IMR-90 (cell line): ENCODE measurements around the gene VWA5A. TPM values are rescaled to one million over a fixed set of nuclear protein-coding genes. Genes with fewer than 3 reads are reported as not detected.

Source experiments
- ATAC-seq: fragments of 200-7000 bp; cut with Tn5 transposase; 2 replicates; pipeline ENCODE4 v1.9.1; 2020; ENCODE audit warnings: low read depth, mild to moderate bottlenecking, moderate library complexity
- BruUV-seq: library from RNA; stranded (reverse); fragments of 400-500 nt; replicated peaks from 2 replicates; lab custom pipeline; 2021; lab: Mats Ljungman, UMichigan
- CTCF ChIA-PET: fragments of 300-600 bp; formaldehyde crosslinking; extraction: SDS; loops from one replicate; lab custom pipeline; 2021; ENCODE audit warnings: antibody characterized with exemption; lab: Yijun Ruan, JAX
- POLR2A ChIA-PET: fragments of 300-600 bp; sonication (Branson Sonifier 250); formaldehyde crosslinking; loops from one replicate; lab custom pipeline; 2022; ENCODE audit warnings: antibody characterized with exemption; ENCODE audit not compliant: unreplicated experiment; lab: Charles Lee
- DNase-seq: peaks from one replicate; pipeline ENCODE4 v3.0.0; 2013
- H2AFZ ChIP-seq: replicated peaks from 2 replicates; pipeline ENCODE3; 2013; ENCODE audit warnings: low read length, mild to moderate bottlenecking; ENCODE audit not compliant: poor library complexity
- H2AK5ac ChIP-seq: 2 replicates; pipeline ENCODE4 v1.6.1; 2013; ENCODE audit warnings: low read depth, low read length, inconsistent platforms
- H2AK9ac ChIP-seq: replicated peaks from 2 replicates; pipeline ENCODE3; 2013; ENCODE audit warnings: mild to moderate bottlenecking, low read depth, low read length, moderate library complexity; ENCODE audit not compliant: poor library complexity
- H2BK120ac ChIP-seq: 2 replicates; pipeline ENCODE4 v1.6.1; 2013; ENCODE audit warnings: low read depth, low read length, inconsistent platforms
- H2BK15ac ChIP-seq: 3 replicates; pipeline ENCODE4 v1.6.1; 2013; ENCODE audit warnings: low read depth, low read length, inconsistent platforms
- H2BK20ac ChIP-seq: 2 replicates; pipeline ENCODE4 v1.6.1; 2013; ENCODE audit warnings: low read depth, mild to moderate bottlenecking, inconsistent platforms, low read length, moderate library complexity
- H2BK5ac ChIP-seq: 2 replicates; pipeline ENCODE4 v1.6.1; 2013; ENCODE audit warnings: mild to moderate bottlenecking, low read depth, low read length, inconsistent platforms; ENCODE audit not compliant: poor library complexity, severe bottlenecking
- H3K14ac ChIP-seq: replicated peaks from 2 replicates; pipeline ENCODE4 v1.6.1; 2013; ENCODE audit warnings: low read depth, low read length, inconsistent platforms
- H3K18ac ChIP-seq: 2 replicates; pipeline ENCODE4 v1.6.1; 2013; ENCODE audit warnings: low read depth, low read length, control low read depth
- H3K23ac ChIP-seq: 2 replicates; pipeline ENCODE4 v1.6.1; 2013; ENCODE audit warnings: low read depth, low read length, inconsistent platforms
- H3K27ac ChIP-seq: 2 replicates; pipeline ENCODE4 v1.5.1; 2013; ENCODE audit warnings: mild to moderate bottlenecking, control low read depth, low read length; ENCODE audit not compliant: insufficient read depth
- H3K27me3 ChIP-seq: 2 replicates; pipeline ENCODE4 v1.6.1; 2013; ENCODE audit warnings: low read length; ENCODE audit not compliant: control insufficient read depth, insufficient read depth
- H3K36me3 ChIP-seq: 2 replicates; pipeline ENCODE4 v1.6.1; 2013; ENCODE audit warnings: low read length, mixed read lengths; ENCODE audit not compliant: control insufficient read depth, insufficient read depth
- H3K4ac ChIP-seq: 2 replicates; pipeline ENCODE4 v1.6.1; 2013; ENCODE audit warnings: low read depth, low read length, inconsistent platforms
- H3K4me1 ChIP-seq: 2 replicates; pipeline ENCODE4 v1.6.1; 2013; ENCODE audit warnings: low read length, mixed read lengths; ENCODE audit not compliant: control insufficient read depth, insufficient read depth
- H3K4me2 ChIP-seq: 2 replicates; pipeline ENCODE4 v1.6.1; 2013; ENCODE audit warnings: low read depth, mild to moderate bottlenecking, control low read depth, low read length, moderate library complexity
- H3K4me3 ChIP-seq: 2 replicates; pipeline ENCODE4 v1.5.1; 2013; ENCODE audit warnings: low read depth, mild to moderate bottlenecking, control low read depth, low read length, moderate library complexity; ENCODE audit not compliant: insufficient read depth
- H3K56ac ChIP-seq: 2 replicates; pipeline ENCODE4 v1.6.1; 2013; ENCODE audit warnings: low read length, inconsistent platforms; ENCODE audit not compliant: insufficient read depth; ENCODE audit errors: extremely low read depth
- H3K79me1 ChIP-seq, 2 experiments: 2 replicates each; pipeline ENCODE4 v1.6.1; 2013; ENCODE audit warnings: low read length in 2 of 2, inconsistent platforms in 1 of 2, low read depth in 1 of 2
- H3K9ac ChIP-seq: 2 replicates; pipeline ENCODE4 v1.6.1; 2013; ENCODE audit warnings: low read depth, low read length, control low read depth
- H3K9me1 ChIP-seq: 2 replicates; pipeline ENCODE4 v1.6.1; 2013; ENCODE audit warnings: low read length, inconsistent platforms; ENCODE audit not compliant: insufficient read depth
- H3K9me3 ChIP-seq: 2 replicates; pipeline ENCODE4 v1.6.1; 2013; ENCODE audit warnings: low read length; ENCODE audit not compliant: control insufficient read depth, insufficient read depth
- H4K20me1 ChIP-seq: 2 replicates; pipeline ENCODE4 v1.6.1; 2013; ENCODE audit warnings: low read length, inconsistent platforms; ENCODE audit not compliant: insufficient read depth
- H4K5ac ChIP-seq: 2 replicates; pipeline ENCODE4 v1.6.1; 2013; ENCODE audit warnings: mild to moderate bottlenecking, low read depth, low read length, control low read depth
- H4K8ac ChIP-seq, 2 experiments: 2 replicates each; pipeline ENCODE4 v1.6.1; 2013; ENCODE audit warnings: low read depth in 2 of 2, low read length in 2 of 2, control low read depth in 1 of 2, inconsistent platforms in 1 of 2
- H4K91ac ChIP-seq: 2 replicates; pipeline ENCODE4 v1.6.1; 2013; ENCODE audit warnings: low read depth, low read length, inconsistent platforms; ENCODE audit not compliant: insufficient read depth
- MAZ ChIP-seq: IDR thresholded peaks from 2 replicates; pipeline ENCODE4 v1.6.1; 2012; ENCODE audit warnings: low read depth, mild to moderate bottlenecking, low read length, improper control_type of control experiment, moderate library complexity, borderline replicate concordance
- WGBS, 2 experiments: methylation state at CpG; one replicate each; pipeline versions ENCODE4 v1.1.5 to v1.1.7; 2013; ENCODE audit warnings: missing lambda C conversion rate in 2 of 2; ENCODE audit not compliant: insufficient read length in 1 of 2; ENCODE audit errors: extremely low coverage in 2 of 2; 5-methylcytosine and 5-hydroxymethylcytosine counted together
- dilution Hi-C: fragments of 300-500 bp; cut with HindIII; formaldehyde crosslinking; loops from one replicate; pipeline ENCODE4 v1.14.3; 2018; ENCODE audit warnings: low sequenced_read_pairs; ENCODE audit not compliant: unreplicated experiment
- in situ Hi-C: fragments of 300-500 bp; cut with MboI; formaldehyde crosslinking; loops from 3 replicates; pipeline ENCODE4 v1.14.3; 2019; ENCODE audit warnings: low sequenced_read_pairs, inconsistent platforms, mixed read lengths
- intact Hi-C: fragments of 100-400 bp; cut with micrococcal nuclease; formaldehyde crosslinking; loops from 2 replicates; pipeline ENCODE4 v1.10.0; 2022
- polyA plus RNA-seq, 3 experiments: library from polyadenylated mRNA; depleted of rRNA; stranded (reverse); fragments of >200 nt; gene quantifications; 2 replicates each; pipeline ENCODE4 v1.2.3, GENCODE V29; 2012; ENCODE audit warnings: low replicate concordance in 1 of 3
- total RNA-seq: library from RNA; depleted of rRNA; stranded (reverse); fragments of >200 nt; gene quantifications from 2 replicates; pipeline ENCODE4 v1.2.3, GENCODE V29; 2012

The VWA5A gene
- total and polyA plus RNA-seq, 2 of the 4 experiments (the other 2 are of a cell fraction), result 5.6 to 6.8 TPM

- Histone ChIP-seq H3K4me2 (no peak overlapping the region), H3K4me1 (no peaks in the 10 kb centered on the region), H3K18ac (no peak overlapping the region), H3K9ac (no peak overlapping the region), H3K79me1 (no peaks in the 10 kb centered on the region), H2BK120ac (no peak overlapping the region), H2BK5ac (no peak overlapping the region), H2AK5ac (no peak overlapping the region), H3K23ac (no peak overlapping the region), H3K56ac (no peak overlapping the region), H4K8ac (no peak overlapping the region), H3K9me3 (no peaks in the 10 kb centered on the region), H3K27me3 (peaks cover 3% of the 10 kb centered on the region; the same call in 1 of the 2 replicates), H3K9me1 (no peaks in the 10 kb centered on the region), H3K4ac (no peak overlapping the region), H3K4me3 (no peak overlapping the region), H3K14ac (no peak overlapping the region), H4K5ac (no peak overlapping the region), H2BK15ac (no peak overlapping the region), H4K91ac (no peak overlapping the region), H3K36me3 (no peaks in the 10 kb centered on the region), H2AFZ (no peak overlapping the region), H2BK20ac (no peak overlapping the region), H2AK9ac (no peak overlapping the region), H3K27ac (no peak overlapping the region), H4K20me1 (no peaks in the 10 kb centered on the region)
- dilution Hi-C loops (no loop called here), intact Hi-C loops (no loop called here), in situ Hi-C loops (no loop called here)
- ChIA-PET POLR2A (interaction anchor here (0.9 kb wide), 1 partner anchor 39 kb away, joined by 3 read pairs; the partner anchor contains the start of gene VWA5A), CTCF (interaction anchor here (1.6 kb wide), 1 partner anchor 20 kb away, joined by 5 read pairs; no protein-coding TSS in a partner anchor)
- no peak for ATAC-seq
- no CpG with 5 or more reads among the region's 2 CpGs for WGBS, 2 experiments
- TF ChIP-seq MAZ, result no peak
- no peak for DNase-seq
- BruUV-seq, result no TSS peak
These were observed 38.6 kb downstream of the VWA5A start for GRCh38 chr11:124153821-124154220.
